NCI-H2107 (cell line): ENCODE results near the gene MUC13.
"Not testable (repeated sequence)": the region's sequence is repeated elsewhere in the genome, so short reads cannot be mapped to it uniquely, and the experiment has no call there.

Experiments
- DNase-seq: peaks from one replicate; lab custom pipeline; 2025; lab: John Stamatoyannopoulos, UW

MUC13 gene, protein sequence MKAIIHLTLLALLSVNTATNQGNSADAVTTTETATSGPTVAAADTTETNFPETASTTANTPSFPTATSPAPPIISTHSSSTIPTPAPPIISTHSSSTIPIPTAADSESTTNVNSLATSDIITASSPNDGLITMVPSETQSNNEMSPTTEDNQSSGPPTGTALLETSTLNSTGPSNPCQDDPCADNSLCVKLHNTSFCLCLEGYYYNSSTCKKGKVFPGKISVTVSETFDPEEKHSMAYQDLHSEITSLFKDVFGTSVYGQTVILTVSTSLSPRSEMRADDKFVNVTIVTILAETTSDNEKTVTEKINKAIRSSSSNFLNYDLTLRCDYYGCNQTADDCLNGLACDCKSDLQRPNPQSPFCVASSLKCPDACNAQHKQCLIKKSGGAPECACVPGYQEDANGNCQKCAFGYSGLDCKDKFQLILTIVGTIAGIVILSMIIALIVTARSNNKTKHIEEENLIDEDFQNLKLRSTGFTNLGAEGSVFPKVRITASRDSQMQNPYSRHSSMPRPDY

DNA sequence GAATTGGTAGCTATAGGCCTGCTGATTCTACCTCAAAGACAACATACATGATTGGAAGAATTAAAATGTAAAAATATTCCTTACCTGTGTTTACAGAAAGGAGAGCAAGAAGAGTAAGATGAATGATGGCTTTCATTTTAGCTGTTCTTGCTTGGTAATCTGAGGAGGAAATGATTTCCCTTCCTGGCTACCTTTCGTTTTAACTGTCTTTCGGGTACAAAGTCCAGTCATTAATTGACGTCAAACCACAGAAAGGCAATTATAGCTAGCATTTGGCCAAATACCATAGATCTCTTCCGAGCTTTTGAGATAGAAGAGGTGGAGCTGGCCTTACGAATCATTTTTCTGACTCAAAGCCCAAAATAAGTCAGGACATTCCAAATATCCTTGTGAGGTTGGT, at the start of gene MUC13:
Gene MUC13 (minus strand): TSS at position 175 of the 400 bp plus-strand sequence. CDS start 39 bp downstream, at position 136.
- no peak for DNase-seq

DNA sequence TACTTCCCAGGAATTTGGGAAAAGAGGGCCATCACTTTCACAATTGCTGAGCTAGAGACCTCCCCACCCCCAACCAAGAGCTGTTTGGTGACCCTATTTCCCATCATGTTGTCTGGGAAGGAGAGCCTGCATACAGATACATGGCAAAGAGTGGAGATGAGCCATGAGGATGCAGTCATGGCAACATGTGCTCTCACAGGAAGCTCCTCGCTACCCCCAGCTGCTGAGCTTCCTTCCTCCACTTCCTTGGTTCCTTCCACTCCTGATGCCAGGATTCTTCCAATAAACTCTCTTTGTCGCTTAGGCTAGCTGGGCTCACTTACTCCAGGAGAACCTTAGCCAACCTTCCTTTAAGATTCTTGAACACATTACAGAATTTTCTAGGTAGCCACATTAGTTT, 48.3 kb upstream of the MUC13 start:
- DNase-seq, result no peak

DNA sequence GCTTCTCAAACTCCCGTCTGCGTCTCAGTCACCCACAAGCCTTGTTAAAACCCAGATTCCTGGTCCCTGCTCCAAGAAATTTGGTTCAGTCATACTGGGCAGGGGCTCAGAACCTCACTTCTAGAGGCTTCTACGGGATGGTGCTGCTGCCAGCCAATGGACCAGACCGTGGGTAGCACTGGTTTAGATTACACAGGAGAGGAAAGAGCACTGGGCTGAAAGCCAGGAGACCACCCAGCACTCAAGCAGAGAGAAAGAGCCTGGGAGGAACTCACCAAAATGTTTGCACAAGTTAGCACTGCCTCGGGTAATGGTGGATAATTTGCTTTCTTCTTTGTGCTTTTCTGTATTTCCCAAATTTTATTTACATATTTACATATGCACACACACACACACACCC, 46.9 kb upstream of the MUC13 start:
- no peak for DNase-seq

DNA sequence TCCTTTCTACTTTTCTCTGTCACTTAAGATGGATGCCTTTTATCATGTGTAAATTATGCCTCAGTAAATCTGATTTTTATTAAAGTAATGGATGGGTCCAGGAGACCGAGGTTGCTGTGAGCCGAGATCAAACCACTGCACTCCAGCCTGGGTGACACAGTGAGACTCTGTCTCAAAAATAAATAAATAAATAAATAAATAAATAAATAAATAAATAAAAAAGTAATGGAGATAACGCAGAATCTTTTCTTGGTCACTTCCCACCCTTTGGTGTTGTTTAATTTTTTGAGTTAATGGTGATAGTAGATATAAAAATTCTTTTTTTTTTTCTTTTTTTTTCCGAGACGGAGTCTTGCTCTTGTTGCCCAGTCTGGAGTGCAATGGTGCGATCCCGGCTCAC, 44.1 kb upstream of the MUC13 start:
- DNase-seq, result no peak

DNA sequence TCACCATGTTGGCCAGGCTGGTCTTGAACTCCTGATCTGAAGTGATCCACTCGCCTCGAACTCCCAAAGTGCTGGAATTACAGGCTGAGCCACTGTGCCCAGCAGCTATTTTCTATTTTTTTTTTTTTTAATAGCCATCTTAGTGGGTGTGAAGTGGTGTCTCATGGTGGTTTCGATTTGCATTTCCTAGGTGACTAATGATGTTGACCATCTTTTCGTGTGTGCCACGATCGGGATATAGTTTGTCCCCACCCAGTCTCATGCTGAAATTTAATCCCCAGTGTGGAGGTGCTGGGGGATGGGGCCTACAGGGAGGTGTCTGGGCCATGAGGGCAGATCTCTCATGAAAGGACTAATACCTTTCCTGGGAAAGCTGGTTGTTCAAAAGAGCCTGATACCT, 41.8 kb upstream of the MUC13 start:
- no peak for DNase-seq

DNA sequence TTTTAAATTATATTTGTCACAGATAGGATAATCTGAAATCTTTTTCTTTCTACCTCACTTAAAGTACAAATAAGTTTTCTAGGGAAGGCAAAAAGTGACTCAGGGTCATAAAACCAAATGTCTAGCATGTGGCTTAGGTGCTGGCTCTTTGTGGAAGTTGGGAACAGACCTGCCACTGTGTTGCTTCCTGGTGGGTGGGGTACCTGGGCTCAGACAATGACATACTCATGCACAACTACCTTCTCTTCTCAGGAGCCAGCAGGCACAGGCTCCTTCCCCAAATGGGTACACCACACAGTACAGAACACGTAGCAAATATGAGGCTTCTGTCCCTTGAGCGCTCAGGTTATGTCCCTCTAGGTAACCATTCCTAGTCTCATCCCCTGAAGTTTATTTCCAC, 40.1 kb upstream of the MUC13 start:
- no peak for DNase-seq

DNA sequence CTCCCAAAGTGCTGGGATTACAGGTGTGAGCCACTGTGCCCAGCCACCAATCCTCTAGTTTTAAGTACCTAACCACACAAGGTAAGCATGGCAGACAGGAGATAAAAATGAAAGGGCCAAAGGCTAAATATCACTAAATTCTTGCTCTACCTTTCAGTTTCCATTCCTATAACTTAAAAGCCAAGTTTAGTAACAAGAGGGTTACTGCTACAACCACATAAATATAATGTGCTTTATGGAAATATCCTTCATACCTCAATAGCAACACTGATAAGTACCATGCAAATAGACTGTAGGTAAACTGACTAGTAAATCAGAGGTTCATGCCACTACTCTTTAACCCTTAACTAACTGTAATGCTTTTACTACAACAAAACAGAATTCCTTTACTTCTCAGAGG, 38.7 kb upstream of the MUC13 start:
- no peak for DNase-seq

DNA sequence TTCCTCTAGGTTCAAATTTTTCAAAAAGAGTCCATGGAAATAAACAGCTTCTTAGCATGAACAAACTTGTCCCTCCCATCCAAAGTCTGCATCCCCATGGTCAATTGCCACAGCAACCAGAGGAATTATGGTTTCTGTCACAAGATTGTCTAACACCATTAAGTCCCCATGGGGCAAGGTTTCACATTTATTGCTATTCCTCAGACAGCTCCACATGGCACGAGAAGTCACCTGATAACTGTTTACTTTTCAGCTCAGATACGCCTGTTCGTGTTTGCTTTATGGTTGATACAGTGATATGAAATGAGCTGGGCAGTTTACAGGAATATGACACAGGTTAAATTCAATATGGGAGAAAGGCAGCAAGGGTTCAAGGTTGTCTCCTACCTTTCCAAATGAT, 37.9 kb upstream of the MUC13 start:
- no peak for DNase-seq

DNA sequence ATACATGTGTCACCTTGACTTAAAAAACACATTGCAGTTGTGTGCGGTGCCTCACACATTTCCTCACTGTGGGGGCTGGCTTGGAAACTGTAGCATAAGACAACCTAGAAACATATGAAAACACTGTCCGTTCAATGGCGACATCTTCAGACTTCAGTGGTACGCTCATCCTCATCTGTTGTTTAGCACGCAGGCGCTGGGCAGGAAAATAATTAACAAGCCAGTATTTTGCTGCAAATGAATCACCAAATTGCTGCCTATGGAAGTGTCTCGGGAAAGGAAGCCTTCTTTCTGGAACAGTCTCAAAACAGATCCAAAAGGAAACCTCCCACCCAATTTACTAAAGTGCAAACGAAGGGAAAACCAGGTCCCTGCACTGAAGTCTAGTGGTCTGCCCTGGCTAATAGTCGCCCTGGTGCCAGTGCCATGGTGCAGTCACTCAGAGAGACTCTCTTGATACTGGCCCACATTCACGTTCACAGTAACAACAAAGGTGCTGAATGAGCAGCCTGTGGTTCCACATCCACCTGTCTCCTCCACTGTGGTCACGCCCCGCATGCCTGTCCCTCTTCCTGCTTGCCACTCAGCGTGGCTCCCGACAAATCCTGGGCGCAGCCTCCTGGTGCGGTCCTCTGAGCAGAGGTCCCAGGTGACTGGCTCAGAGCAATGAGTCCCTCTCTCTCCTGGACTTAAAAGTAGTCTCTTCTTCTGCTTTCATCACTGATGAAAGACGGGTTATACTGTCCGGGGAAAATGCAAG, 35.6 kb upstream of the MUC13 start:
- DNase-seq, result no peak

DNA sequence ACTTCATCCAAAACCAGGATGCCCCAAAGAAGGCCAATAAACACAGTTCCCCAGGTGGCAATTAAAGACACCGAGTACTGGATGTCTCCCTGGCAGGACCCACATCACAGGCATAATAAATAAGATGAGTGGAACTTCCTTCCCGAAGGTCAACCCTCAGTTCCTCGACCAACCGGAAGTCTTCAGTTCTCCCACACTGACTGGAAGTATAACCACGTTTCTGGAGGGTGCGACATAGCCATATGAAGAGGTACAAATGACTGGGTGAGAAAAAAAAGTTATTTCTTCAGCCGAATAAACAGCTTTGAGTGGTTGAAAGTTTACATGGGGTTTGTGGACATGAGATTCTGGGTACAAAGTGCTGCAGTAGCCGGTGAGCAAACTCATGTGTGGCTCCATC, 34.6 kb upstream of the MUC13 start:
- DNase-seq, result no peak

DNA sequence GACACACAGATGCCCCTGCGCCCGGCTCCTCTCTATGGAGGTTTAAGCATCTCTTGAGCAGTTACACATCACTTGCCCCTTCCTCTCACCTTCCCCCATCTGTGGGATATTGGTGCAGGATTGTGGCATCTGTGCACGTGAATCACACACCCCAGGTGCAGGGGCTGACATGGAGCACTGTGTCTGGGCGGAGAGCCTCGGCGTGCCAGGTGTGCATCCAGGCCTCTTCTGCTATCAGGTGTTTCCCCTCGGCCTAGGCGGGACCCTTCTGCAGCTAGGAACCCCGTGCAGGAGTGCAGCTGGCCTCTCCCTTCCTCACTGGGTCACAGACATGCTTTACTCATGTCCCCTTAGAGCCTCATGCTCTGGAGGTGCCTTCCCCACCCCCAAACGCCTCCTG, 33.4 kb upstream of the MUC13 start:
- no peak for DNase-seq

DNA sequence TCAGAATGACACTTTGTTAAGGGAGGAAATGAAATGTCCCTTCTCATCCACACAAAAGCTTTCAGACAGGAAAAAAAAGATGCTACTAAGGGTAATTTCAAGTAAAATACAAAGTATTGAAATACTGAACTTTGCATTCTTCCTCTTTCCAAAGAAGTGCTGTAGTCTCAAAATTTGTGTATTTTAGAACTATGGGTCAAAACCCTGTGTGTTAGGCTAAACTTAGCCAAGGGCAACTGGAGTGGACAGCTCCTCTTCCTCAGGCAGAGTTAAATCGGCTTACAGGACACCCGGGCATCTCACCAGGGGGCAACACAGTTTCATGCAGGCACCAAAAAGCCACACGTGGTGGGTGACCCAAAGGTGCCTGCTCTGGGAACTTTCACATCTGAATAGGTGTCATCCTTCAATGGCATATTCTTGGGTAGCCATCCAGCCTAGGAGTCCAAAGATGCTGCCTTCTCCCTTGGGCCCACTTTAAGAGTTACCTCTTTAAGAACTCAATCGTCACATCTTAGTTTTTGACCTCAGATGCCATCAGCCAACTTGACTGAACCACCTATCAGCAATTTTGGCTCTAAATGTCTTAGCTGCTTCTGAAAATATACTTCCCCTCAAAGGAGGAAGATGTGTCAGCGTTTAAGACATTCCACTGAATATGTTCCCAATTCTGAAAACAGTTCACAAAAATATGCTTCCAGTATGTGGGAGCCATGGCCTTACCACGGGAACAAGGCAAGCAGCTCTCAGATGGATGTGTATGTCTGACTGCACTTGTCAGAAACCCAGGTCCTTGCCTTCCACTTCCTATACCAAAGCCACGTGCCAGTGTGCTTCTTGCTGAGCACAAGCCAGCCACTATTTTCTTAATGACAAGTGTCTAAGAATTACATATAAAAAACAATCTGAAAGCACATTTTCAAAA, 32.2 kb upstream of the MUC13 start:
- DNase-seq, result no peak

DNA sequence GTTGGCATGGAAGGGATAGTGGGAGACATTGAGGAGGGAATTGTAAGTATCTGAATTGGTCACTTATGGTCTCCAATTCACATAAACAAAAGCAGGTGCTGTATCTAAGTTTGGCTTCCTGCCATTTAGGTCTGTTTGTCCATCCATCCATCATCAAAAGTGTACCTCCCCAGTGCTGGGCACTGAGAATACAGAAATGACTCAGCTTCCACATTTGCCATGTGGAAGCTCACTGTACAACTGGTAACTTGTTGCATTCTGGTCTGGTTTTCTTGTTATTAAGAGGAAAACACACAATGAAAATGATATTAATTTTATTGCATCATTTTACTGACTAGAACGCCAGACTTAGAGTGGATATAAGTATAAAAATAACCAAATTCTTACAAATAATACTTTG, 30.9 kb upstream of the MUC13 start:
- DNase-seq, result no peak

DNA sequence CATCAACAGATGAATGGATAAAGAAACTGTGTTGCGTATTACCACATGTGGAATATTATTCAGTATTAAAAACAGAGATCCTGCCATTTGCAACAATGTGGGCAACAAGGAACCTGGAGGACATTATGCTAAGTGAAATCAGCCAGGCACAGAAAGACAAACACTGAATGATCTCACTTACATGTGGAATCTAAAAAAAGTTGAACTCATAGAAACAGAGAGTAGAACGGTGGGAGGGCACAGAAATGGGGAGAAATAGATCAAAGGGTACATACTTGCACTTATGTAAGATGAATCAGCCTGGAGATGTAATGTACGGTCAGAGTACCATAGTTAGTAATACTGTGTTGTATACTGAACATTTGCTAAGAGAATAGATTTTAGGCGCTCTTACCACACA, 29.8 kb upstream of the MUC13 start:
- DNase-seq, result no peak

DNA sequence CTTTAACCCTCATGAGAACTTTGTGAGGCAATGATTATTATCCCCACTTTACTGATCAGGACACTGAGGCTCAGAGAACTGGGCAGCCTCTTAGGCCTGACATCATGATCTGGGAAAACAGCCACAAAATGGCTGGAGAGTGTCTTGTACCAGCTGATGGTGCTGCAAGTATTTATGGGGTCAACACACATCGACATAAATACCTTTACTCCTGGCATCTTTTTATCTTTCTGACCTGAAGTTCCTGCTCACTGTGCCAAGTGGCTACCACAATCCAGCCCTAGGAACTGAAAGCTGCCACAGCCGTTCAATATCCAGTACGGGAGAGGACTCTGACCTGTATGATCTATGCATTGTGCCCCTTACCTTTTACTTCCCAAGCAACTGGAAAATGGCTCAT, 29.2 kb upstream of the MUC13 start:
- DNase-seq, result no peak

DNA sequence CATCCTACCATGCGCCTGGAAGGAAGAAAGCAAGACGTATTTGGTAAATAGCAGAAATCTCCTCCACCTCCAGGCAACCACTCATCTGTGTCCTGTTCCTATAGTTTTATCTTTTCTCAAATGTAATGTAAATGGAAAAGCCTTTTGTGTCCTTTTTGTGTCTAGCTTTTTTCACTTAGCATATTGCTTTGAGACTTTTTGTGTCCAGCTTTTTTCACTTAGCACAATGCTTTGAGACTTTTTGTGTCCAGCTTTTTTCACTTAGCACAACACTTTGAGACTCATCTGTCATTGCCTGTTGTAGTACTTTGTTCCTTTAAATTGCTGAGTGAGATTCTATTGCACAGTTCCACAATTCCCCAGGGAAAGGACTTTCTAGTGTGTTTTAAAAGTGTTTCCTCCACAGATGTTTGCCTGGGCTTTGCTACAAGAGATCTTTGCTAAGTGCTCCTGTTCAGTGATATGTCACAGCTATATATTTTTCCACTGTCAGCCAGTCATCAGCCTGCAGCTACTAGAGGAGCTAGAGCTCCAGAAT, 27.9 kb upstream of the MUC13 start:
- DNase-seq, result no peak

DNA sequence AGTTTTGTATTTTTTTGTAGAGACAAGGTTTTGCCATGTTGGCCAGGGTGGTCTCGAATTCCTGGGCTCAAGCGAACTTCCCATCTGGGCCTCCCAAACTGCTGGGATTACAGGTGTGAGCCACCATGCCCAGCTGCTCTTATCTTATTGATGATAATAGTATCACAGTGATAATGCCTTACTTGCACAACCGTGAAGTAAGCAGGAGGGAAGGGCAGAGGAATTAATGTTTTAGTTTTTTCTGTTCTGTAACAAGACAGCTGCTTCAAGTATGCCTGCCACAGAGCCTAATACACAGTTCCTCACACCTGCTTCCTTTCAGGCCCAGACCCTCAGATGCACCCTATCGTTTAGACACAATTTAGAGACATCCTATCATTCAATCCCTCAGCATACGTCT, 26.1 kb upstream of the MUC13 start:
- no peak for DNase-seq

DNA sequence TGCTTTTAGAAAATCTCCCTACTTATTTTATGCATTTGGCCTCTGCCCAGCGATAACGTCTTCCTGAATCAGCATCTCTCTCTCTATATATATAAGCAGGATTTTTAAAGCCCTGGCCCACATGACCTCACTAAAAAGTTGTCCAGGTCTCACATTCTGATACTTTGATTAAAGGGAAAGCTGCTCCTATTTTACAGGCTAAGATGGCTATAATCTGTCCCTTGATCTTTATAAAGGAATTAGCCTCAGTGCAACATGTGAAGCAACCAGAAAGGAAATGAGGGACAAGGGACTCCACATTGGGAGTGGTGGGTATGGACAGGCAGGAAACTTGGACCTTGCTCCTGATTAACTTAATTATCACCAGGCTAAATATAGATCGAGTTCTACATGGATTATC, 25.6 kb upstream of the MUC13 start:
- DNase-seq, result no peak

DNA sequence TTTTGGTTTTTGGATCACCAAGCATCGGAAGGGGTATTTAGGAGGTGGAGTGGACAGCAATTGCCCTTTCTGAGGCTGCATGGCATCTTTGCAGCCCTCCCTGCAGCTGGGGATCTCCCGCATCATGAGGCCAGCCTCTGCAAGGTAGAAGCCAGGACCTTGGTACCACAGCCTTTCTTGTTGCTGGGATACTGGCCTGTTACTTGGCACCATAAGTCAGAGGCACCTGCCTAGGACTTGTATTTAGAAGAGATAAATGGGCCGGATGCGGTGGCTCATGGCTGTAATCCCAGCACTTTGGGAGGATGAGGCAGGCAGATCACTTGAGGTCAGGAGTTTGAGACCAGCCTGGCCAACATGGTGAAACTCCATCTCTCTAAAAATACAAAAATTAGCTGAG, 23.4 kb upstream of the MUC13 start:
- not testable (repeated sequence) for DNase-seq

DNA sequence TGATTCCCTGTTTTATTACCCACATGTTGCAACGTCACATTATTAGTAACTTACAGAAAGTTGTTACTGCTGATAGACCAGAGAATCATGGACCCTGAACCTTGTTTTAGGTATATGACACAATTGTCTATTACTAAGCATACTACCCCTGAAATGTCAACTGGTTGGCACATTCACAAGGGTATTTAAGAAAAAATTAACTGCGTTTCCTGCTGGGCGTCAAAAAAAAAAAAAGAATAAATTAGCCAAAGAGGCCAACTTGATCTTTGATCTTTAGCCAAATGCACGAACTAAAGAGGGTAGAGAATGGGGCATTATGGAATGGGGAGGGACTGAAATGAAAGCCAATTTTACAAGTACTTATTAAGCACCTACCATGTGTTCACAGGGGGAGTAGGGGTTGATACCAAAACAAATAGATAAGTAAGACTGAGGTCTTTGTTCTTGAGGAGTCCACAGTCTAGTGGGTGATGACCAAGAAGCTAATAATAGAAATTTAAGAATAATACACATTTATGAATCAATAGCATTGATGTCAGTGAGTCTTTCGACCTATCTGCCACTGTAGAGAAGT, 17.8 kb upstream of the MUC13 start:
- DNase-seq, result no peak

DNA sequence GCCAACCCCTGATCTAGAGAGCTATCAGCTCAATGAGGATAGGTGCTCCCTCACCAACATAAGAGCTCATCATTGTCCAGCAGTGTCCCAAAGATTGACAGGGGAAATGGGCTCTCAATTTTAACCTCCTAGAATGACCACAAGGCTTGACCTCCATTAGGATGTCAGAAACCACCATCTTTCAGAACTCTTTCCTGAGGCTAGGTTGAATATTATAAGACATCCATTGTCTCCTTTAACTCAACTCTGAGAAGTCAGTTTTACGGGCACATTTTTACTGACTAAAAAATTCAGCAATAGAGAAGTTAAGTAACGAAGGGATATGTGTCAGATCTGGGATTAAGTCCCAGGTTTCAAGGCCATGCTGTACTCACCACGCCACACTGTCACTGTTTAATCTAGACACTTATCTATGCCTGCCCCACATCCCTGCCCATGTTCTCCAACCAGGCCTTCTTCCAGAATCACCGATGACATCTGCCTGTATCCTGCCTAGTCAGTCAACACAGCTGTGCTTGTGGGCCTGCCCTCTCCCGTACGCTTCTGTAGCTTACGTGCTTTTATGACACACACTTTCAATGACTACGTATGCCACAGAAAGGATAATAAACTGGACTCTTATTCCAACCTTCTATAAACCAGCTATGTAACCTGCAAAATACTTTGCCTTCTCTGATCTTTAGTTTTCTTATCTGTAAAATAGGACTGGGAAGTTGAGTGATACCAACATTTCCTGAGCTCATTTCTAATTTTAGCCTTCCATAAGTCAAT, 17.1 kb upstream of the MUC13 start:
- no peak for DNase-seq
